Nephron (organoid): ENCODE data around the gene NEK11.

Source experiments
- H3K27ac Mint-ChIP-seq, 3 experiments: 2 replicates each; pipeline ENCODE4 v1.8.0; 2020; ENCODE audit warnings: mixed read lengths in 3 of 3, mild to moderate bottlenecking in 2 of 3, moderate library complexity in 1 of 3
- H3K27me3 Mint-ChIP-seq: 2 replicates; pipeline ENCODE4 v1.8.0; 2021; ENCODE audit warnings: low read depth, mild to moderate bottlenecking, moderate library complexity, mixed read lengths
- H3K36me3 Mint-ChIP-seq: 2 replicates; pipeline ENCODE4 v1.8.0; 2020; ENCODE audit warnings: low read depth, mixed read lengths
- H3K4me1 Mint-ChIP-seq: 2 replicates; pipeline ENCODE4 v1.8.0; 2020; ENCODE audit warnings: mixed read lengths
- H3K4me3 Mint-ChIP-seq, 3 experiments: 2 replicates each; pipeline ENCODE4 v1.8.0; 2020; ENCODE audit warnings: mild to moderate bottlenecking in 3 of 3, mixed read lengths in 3 of 3, moderate library complexity in 2 of 3
- H3K9me3 Mint-ChIP-seq: 2 replicates; pipeline ENCODE4 v1.8.0; 2020; ENCODE audit warnings: mixed read lengths
- TF ChIP-seq, protein P1 (sequence below), 3 experiments: fragments of 200-600 bp; sonication (generic); IDR thresholded peaks; one replicate each; pipeline ENCODE4 v1.5.0; 2021; ENCODE audit warnings: antibody characterized with exemption in 3 of 3; ENCODE audit not compliant: unreplicated experiment in 3 of 3

Gene NEK11

DNA sequence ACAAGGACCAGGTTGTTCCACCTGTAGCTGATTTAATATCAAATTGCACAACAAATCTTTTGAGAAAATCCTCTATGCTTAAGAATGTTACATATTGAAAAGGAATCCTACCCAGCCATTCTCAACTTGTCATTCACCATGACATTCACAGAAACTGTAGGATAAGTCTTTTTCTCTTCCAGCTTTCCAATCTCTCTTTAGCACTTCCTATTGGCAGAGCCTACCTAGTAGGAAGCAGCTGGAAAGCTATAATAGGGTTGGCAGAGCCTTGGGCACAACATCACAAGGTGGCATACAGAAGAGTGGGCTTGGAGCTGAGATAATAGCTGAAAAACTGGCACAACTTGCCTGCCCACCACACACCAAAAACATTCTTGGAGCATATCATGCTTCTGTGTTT lies 287.6 kb downstream of the NEK11 start:
- Mint-ChIP-seq H3K9me3 (no peaks in the 10 kb centered on the region), H3K36me3 (no peaks in the 10 kb centered on the region), H3K27me3 (no peaks in the 10 kb centered on the region), H3K4me3 (no peak overlapping the region), H3K27ac (no peak overlapping the region), H3K4me1 (no peaks in the 10 kb centered on the region)
- TF ChIP-seq, protein P1, sequence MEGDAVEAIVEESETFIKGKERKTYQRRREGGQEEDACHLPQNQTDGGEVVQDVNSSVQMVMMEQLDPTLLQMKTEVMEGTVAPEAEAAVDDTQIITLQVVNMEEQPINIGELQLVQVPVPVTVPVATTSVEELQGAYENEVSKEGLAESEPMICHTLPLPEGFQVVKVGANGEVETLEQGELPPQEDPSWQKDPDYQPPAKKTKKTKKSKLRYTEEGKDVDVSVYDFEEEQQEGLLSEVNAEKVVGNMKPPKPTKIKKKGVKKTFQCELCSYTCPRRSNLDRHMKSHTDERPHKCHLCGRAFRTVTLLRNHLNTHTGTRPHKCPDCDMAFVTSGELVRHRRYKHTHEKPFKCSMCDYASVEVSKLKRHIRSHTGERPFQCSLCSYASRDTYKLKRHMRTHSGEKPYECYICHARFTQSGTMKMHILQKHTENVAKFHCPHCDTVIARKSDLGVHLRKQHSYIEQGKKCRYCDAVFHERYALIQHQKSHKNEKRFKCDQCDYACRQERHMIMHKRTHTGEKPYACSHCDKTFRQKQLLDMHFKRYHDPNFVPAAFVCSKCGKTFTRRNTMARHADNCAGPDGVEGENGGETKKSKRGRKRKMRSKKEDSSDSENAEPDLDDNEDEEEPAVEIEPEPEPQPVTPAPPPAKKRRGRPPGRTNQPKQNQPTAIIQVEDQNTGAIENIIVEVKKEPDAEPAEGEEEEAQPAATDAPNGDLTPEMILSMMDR (IDR thresholded peaks at IDR 0.05; ENCODE audit: unreplicated experiment in 3 of 3), result no peak

DNA sequence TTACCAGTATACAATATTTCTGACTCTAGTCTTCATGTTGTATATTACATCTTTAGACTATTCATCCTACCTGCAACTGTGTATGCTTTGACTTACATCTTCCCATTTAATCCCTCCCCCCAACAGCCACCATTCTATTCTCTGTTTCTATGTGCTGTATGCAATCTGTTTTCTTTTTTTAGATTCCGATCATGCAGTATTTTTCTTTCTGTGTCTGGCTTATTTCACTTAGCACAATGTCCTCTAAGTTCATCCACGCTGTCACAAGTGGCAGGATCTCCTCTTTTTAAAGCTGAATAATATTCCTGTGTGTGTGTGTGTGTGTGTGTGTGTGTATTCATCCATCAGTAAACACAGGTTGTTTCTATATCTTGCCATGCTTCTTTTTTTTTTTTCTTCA lies 288.5 kb downstream of the NEK11 start:
- Mint-ChIP-seq H3K36me3 (no peaks in the 10 kb centered on the region), H3K27me3 (no peaks in the 10 kb centered on the region), H3K9me3 (no peaks in the 10 kb centered on the region), H3K27ac (no peak overlapping the region), H3K4me3 (no peak overlapping the region), H3K4me1 (no peaks in the 10 kb centered on the region)
- TF ChIP-seq, protein P1 (IDR thresholded peaks at IDR 0.05; ENCODE audit: unreplicated experiment in 3 of 3), result no peak

DNA sequence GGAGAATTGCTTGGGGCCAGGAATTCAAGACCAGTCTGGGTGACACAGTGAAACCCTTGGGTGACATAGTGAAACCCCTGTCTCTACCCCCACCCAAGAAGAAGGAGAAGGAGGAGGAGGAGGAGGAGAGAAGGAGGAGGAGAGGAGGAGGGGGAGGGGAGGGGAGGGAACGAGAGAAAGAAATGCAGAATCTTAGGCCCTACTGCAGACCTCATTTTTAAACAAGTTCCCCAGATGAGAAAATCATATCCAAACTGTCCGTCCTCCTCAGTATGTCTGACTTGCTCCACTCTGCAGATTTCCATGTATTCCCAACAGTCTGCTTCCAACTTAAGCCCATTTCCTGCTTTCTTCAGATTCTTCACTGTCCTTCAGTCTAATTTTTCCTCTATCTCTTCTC lies 291.0 kb downstream of the NEK11 start:
- H3K4me3 Mint-ChIP-seq, result no peak overlapping the region
- H3K27ac Mint-ChIP-seq, result no peak overlapping the region
- H3K27me3 Mint-ChIP-seq, result no peaks in the 10 kb centered on the region
- H3K4me1 Mint-ChIP-seq, result no peaks in the 10 kb centered on the region
- no peaks in the 10 kb centered on the region for H3K36me3 Mint-ChIP-seq
- H3K9me3 Mint-ChIP-seq, result no peaks in the 10 kb centered on the region
- TF ChIP-seq, protein P1 (IDR thresholded peaks at IDR 0.05; ENCODE audit: unreplicated experiment in 3 of 3), result no peak

DNA sequence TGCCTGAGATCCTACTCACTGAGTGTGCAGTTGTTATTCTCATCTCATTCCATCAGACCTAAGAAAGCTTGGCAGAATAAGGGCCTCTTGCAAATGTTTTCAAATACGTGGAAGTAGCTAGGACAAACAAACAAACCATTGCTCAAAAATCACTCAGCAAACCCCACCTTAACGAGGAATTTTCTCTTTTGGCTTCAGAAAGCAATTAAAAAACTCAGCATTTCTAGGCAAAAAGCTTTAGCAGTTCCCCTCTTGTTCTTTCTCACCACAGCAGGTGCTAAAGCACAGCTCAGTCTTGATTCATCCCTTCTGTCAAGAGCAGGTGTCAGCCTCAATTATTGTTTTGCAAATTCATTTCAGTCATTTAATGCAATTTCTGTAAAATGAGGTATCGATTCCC lies 296.3 kb downstream of the NEK11 start:
- H3K4me1 Mint-ChIP-seq, result no peaks in the 10 kb centered on the region
- no peak overlapping the region for H3K27ac Mint-ChIP-seq
- H3K36me3 Mint-ChIP-seq, result no peaks in the 10 kb centered on the region
- no peaks in the 10 kb centered on the region for H3K9me3 Mint-ChIP-seq
- TF ChIP-seq, protein P1 (IDR thresholded peaks at IDR 0.05; ENCODE audit: unreplicated experiment in 3 of 3), result no peak
- no peak overlapping the region for H3K4me3 Mint-ChIP-seq
- no peaks in the 10 kb centered on the region for H3K27me3 Mint-ChIP-seq

DNA sequence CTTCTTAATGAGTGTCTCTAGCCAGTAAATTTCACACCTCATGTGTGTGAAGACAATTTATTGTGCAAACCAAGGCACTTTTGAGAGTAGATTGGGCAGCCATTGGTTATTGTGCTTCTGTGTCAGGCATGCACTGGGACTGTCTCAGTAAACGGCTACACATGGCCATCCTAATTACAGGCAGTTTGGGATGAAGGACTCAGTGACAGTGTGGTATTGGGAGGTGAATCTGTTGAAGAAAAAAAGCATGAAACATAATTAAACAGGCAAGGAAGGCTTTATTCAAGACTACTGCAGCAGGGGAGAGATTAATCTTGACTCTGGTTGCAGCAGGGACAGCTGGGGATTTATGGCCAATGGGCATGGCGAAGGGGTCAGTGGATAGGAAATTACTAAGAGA lies 297.1 kb downstream of the NEK11 start:
- H3K36me3 Mint-ChIP-seq, result no peaks in the 10 kb centered on the region
- H3K27me3 Mint-ChIP-seq, result no peaks in the 10 kb centered on the region
- H3K4me1 Mint-ChIP-seq, result no peaks in the 10 kb centered on the region
- no peaks in the 10 kb centered on the region for H3K9me3 Mint-ChIP-seq
- no peak overlapping the region for H3K27ac Mint-ChIP-seq
- TF ChIP-seq, protein P1 (IDR thresholded peaks at IDR 0.05; ENCODE audit: unreplicated experiment in 3 of 3), result no peak
- H3K4me3 Mint-ChIP-seq, result no peak overlapping the region

DNA sequence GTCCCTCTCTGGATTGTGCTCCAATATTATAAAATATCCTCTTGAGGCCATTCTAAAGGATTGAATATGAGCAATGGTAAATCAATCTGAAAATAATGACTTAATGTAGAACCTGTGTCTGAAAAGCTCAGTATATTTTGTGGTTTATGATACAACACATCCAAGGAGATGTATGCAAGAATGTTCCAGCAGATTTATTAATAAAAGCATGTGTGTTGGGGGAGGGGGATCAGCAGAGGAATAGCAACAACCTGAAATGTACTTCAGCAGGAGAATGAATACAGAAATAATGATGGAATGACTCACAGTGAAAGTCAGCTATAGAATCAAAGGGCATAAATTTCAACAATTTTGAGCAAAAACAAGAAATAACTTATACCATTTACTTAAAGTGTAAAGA lies 298.2 kb downstream of the NEK11 start:
- no peaks in the 10 kb centered on the region for H3K36me3 Mint-ChIP-seq
- TF ChIP-seq, protein P1 (IDR thresholded peaks at IDR 0.05; ENCODE audit: unreplicated experiment in 3 of 3), result no peak
- H3K27me3 Mint-ChIP-seq, result no peaks in the 10 kb centered on the region
- no peaks in the 10 kb centered on the region for H3K4me1 Mint-ChIP-seq
- H3K4me3 Mint-ChIP-seq, result no peak overlapping the region
- H3K27ac Mint-ChIP-seq, result no peak overlapping the region
- peaks cover 3% of the 10 kb centered on the region for H3K9me3 Mint-ChIP-seq
